Cardiac septum (tissue), 1 donor: ENCODE data around the gene SLC1A3. TPM values are rescaled to one million over a fixed set of nuclear protein-coding genes. Genes with fewer than 3 reads are reported as not detected.

ENCODE experiments used
- DNase-seq: peaks from one replicate; pipeline ENCODE4 v3.0.0-alpha.2; 2020; ENCODE audit warnings: low spot score
- intact Hi-C: fragments of 100-400 bp; cut with DNase I; formaldehyde crosslinking; loops from one replicate; pipeline ENCODE4 v1.14.0; 2022
- total RNA-seq: library from RNA; stranded (reverse); fragmentation: NEBNext Ultra II Directional; extraction: Animal tissue kit (Norgen Biotek cat#: 25700); gene quantifications from one replicate; pipeline ENCODE4 v1.2.1, GENCODE V29; 2021
- donor health status: DM: no; HTN: no; CAD: no.

SLC1A3 gene
- total RNA-seq, 1 donor from 2014 or later: 53.0 TPM

GRCh38 chr5:36696059-36696673, 89.8 kb downstream of the SLC1A3 start:
- intact Hi-C loops: loop anchor here (5.0 kb wide), 1 partner anchor 519 kb away; no protein-coding TSS in a partner anchor
- DNase-seq: no peak

GRCh38 chr5:36698031-36698430, 91.6 kb downstream of the SLC1A3 start:
- intact Hi-C loops: loop anchor here (5.0 kb wide), 1 partner anchor 521 kb away; no protein-coding TSS in a partner anchor
- DNase-seq: no peak

GRCh38 chr5:36701085-36701698, 94.8 kb downstream of the SLC1A3 start:
- intact Hi-C loops: no loop called here
- DNase-seq: no peak

- intact Hi-C loops: no loop called here
- DNase-seq: no peak
These were observed 96.9 kb downstream of the SLC1A3 start for GRCh38 chr5:36703245-36703860.

GRCh38 chr5:36704131-36704530, 97.7 kb downstream of the SLC1A3 start:
- intact Hi-C loops: no loop called here
- no peak for DNase-seq

- no peak for DNase-seq
- intact Hi-C loops: no loop called here
These were observed 98.6 kb downstream of the SLC1A3 start for GRCh38 chr5:36705055-36705454.

GRCh38 chr5:36706662-36707061, 100.3 kb downstream of the SLC1A3 start:
- no peak for DNase-seq
- intact Hi-C loops: no loop called here

GRCh38 chr5:36708996-36709395, 102.6 kb downstream of the SLC1A3 start:
- intact Hi-C loops: no loop called here

GRCh38 chr5:36710039-36710438, 103.6 kb downstream of the SLC1A3 start:
- no peak for DNase-seq

More at GRCh38 chr5:36708996-36709395, 102.6 kb downstream of the SLC1A3 start:
- DNase-seq: no peak

GRCh38 chr5:36712706-36713105, 106.3 kb downstream of the SLC1A3 start:
- intact Hi-C loops: no loop called here
- DNase-seq: no peak

More at GRCh38 chr5:36710039-36710438, 103.6 kb downstream of the SLC1A3 start:
- intact Hi-C loops: no loop called here

- intact Hi-C loops: no loop called here
- DNase-seq: no peak
These were observed 107.1 kb downstream of the SLC1A3 start for GRCh38 chr5:36713541-36713940.

- intact Hi-C loops: no loop called here
- no peak for DNase-seq
These were observed 110.8 kb downstream of the SLC1A3 start for GRCh38 chr5:36717131-36717695.

GRCh38 chr5:36719282-36719681, 112.9 kb downstream of the SLC1A3 start:
- DNase-seq: no peak

GRCh38 chr5:36720688-36721087, 114.3 kb downstream of the SLC1A3 start:
- DNase-seq: no peak
- intact Hi-C loops: no loop called here

More at GRCh38 chr5:36719282-36719681, 112.9 kb downstream of the SLC1A3 start:
- intact Hi-C loops: no loop called here

- intact Hi-C loops: no loop called here
- DNase-seq: no peak
These were observed 115.3 kb downstream of the SLC1A3 start for GRCh38 chr5:36721664-36722235.

- intact Hi-C loops: no loop called here
- DNase-seq: no peak
These were observed 116.5 kb downstream of the SLC1A3 start for GRCh38 chr5:36722900-36723299.

GRCh38 chr5:36723912-36724311, 117.5 kb downstream of the SLC1A3 start:
- no peak for DNase-seq
- intact Hi-C loops: no loop called here

GRCh38 chr5:36724467-36725332, 118.3 kb downstream of the SLC1A3 start:
- peak; percentile 89 for DNase-seq
- intact Hi-C loops: no loop called here

GRCh38 chr5:36726317-36726716, 119.9 kb downstream of the SLC1A3 start:
- intact Hi-C loops: no loop called here
- DNase-seq: no peak
